GM10266 (cell line): ENCODE measurements around the gene CUL7.

Experiments
- DNase-seq: peaks from one replicate; pipeline ENCODE4 v3.0.0; 2012; ENCODE audit errors: extremely low spot score
- TF ChIP-seq, protein P1 (sequence below): IDR thresholded peaks from 2 replicates; pipeline ENCODE4 v1.5.1; 2012; ENCODE audit warnings: mild to moderate bottlenecking, low read depth; ENCODE audit not compliant: control insufficient read depth, insufficient read depth; ENCODE audit errors: missing control alignments

Gene CUL7

DNA sequence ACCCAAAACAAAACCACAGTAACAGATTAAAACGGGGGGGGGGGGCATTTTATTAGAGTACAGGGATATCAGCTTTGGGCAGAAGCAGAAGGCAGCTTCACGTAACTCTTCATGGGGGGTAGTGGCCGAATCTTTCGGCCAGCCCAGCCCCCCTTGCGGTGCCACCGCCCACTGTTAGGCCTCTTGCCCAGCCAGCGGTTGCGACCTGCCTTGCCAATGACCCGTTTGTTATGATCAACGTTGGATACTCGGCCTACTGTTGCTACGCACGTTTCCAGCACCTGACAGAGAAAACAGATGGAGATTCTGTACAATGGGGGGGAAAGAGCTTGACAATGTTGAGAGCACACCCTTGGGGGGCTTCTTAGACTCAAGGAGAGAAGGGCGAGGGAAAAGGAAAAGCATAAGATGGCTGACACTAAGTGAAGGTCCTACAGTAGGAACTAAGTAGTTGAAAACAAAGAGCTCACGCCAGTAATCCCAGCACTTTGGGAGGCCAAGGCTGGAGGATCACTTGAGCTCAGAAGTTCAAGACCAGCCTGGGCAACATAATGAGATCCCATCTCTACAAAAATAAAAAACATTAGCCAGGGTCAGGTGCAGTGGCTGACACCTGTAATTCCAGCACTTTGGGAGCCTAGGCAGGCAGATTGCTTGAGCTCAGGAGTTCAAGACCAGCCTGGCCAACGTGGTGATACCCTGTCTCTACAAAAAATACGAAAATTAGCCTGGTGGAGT is 724 bp upstream of the CUL7 start:
- TF ChIP-seq, protein P1, sequence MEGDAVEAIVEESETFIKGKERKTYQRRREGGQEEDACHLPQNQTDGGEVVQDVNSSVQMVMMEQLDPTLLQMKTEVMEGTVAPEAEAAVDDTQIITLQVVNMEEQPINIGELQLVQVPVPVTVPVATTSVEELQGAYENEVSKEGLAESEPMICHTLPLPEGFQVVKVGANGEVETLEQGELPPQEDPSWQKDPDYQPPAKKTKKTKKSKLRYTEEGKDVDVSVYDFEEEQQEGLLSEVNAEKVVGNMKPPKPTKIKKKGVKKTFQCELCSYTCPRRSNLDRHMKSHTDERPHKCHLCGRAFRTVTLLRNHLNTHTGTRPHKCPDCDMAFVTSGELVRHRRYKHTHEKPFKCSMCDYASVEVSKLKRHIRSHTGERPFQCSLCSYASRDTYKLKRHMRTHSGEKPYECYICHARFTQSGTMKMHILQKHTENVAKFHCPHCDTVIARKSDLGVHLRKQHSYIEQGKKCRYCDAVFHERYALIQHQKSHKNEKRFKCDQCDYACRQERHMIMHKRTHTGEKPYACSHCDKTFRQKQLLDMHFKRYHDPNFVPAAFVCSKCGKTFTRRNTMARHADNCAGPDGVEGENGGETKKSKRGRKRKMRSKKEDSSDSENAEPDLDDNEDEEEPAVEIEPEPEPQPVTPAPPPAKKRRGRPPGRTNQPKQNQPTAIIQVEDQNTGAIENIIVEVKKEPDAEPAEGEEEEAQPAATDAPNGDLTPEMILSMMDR, result no peak
- DNase-seq, result no peak

DNA sequence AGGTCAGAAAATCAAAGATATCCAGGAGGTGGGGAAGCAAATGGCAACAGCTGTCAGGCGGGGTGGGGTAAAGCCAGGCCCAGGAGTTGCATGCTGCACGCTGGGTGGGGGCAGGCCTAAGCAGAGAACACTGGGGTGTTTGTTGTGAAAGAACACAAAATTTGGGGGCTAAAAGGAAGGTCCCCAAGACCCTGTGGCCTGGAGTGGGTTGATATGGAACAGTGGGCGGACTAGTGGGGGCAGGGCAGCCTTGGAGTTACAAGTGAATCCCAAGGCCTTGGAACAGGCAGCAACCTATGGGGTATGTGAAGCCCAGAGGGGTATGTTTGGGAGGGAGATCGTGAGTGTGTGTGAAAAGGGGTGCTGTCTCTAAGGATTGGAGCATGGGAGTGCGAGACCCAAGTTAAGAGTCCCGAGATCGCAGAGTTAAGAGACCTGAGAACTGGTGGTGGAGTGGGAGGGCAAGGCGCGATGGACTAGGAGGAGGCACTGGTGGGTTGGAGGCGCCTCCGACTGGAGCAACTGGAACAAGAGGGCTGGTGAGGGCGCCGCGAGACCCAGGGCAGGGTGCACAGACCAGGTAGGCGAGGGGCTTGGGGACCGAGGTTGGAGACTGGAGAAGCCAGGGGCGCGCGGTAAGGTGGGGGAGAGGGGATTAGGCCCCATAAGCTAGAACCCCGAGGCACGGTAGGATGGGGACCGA is 658 bp downstream of the CUL7 start:
- DNase-seq, result peak; percentile 36

DNA sequence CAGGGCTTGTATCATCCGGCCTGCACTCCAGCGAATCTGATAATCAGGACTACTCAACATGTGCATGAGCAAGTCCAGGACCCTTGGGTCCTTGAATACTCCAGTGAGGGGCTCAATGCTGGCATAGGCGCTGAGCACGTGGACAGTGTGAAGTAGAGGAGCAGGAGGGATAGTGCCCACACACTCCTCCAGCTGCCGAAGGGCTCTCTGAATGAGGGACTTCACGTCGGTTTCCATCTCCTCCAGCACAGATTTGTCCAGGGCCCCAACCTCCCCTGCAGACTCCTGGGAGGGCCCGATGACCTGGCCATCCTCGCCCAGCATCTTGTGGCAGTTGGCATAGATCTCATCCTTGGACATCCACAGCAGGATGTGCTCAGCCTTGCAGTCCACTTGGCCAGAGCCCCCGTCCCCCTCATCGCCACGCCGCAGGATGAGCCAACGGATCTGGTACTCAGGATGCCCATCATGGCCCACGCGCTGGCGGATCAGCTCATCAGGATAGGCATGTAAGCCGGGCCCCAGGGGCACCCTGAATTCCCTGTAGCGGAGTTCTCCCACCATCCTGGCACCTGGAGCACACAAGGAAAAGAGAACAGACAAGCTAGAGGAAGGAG is 1.3 kb downstream of the CUL7 start:
- DNase-seq, result no peak
- TF ChIP-seq, protein P1, result no peak

More for the DNA sequence above, 658 bp downstream of the CUL7 start:
- TF ChIP-seq, protein P1, result no peak

DNA sequence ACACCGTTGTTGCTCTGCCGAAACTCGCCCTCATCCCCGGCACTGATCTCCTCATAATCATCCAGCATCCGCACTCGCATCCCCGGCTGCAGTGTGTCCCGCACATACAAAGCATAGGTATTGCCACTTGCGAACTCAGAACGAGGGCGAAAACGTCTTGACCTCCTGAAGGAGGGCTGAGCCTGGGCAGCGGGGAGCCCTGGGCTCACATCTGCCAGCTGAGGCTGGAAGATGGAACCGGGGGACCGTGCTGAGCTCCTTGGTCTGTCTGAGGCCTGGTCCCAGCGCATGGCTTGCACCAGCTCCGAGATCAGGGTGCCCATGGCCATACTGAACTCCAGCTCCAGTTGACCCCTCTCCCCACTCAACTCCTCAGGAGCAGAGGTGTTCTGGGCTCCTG is 2.7 kb downstream of the CUL7 start:
- TF ChIP-seq, protein P1, result no peak

DNA sequence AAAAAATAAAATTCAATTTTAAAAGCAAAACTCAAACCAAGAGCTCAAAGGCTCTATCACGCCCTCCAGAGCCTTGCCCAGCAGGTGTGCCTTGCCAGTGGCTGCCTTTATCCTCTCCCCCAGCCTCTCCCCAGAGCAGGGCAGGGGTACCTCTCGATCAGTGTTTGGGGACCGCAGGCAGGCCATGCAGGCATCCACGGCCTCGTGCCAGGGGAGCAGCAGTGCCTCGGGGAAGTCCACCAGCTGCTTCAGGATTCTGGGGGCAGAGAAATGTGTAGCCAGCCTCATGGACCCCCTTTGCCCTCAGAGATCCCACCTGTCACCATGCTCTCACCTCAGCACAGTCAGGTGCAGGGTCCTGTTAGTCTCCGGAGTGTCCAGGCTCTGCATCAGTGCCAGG is 5.7 kb downstream of the CUL7 start:
- no peak for DNase-seq
- TF ChIP-seq, protein P1, result no peak

More for the DNA sequence above, 2.7 kb downstream of the CUL7 start:
- no peak for DNase-seq

DNA sequence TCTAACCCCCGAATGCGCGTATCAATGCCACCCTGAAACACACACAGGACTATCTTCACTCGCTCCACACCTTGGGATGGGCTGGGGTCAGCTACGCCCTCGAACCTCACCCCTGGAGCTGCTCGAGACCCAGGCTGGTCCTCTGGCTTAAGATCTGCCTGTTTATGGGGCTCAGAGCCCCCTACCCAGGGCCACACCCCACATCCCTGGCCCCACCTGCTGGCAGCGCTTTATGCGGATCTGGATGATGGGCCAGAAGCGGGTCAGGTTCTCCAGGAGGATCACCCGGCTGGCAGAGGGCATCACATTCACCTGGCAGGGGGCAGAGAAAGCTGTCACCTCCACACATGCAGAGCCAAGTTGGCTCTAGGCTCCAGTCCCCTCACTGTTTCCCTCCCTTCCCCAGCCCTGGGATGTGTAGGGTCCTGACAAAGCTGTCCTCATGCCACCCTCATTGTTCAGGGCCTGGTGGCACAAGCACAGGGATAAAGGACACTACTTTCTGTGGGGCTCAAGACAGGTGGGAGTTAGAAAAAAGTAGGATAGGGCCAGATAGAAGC is 8.2 kb downstream of the CUL7 start:
- TF ChIP-seq, protein P1, result no peak
- DNase-seq, result no peak
